Measurements from ENCODE around the gene OSBPL6.

Gene OSBPL6

GRCh38 chr2:178280244-178280852, 86.0 kb downstream of the OSBPL6 start:
- Mint-ChIP-seq H3K27ac (no peak overlapping the region), H3K4me3 (no peak overlapping the region), H3K4me1 (no peaks in the 10 kb centered on the region), H3K9me3 (no peaks in the 10 kb centered on the region), H3K27me3 (peaks cover 0 to 11% of the 10 kb centered on the region in 2 donors), H3K36me3 (no peaks in the 10 kb centered on the region)
- peak; percentile 38 to 56 for ATAC-seq (replicated peaks)
- no peak for DNase-seq

- H3K9me3 Mint-ChIP-seq = no peaks in the 10 kb centered on the region
- DNase-seq (no peak), ATAC-seq (replicated peaks) (no peak)
- H3K36me3 Mint-ChIP-seq = no peaks in the 10 kb centered on the region
- no peaks in the 10 kb centered on the region for H3K4me1 Mint-ChIP-seq
- H3K27ac Mint-ChIP-seq = no peak overlapping the region
- peaks cover 0 to 11% of the 10 kb centered on the region in 2 donors for H3K27me3 Mint-ChIP-seq
- no peak overlapping the region for H3K4me3 Mint-ChIP-seq
Measured at GRCh38 chr2:178282075-178282815, 87.9 kb downstream of the OSBPL6 start.

GRCh38 chr2:178283341-178283918, 89.1 kb downstream of the OSBPL6 start:
- Mint-ChIP-seq H3K27ac (no peak overlapping the region), H3K36me3 (no peaks in the 10 kb centered on the region), H3K9me3 (no peaks in the 10 kb centered on the region), H3K4me1 (no peaks in the 10 kb centered on the region), H3K4me3 (no peak overlapping the region), H3K27me3 (peaks cover 4 to 9% of the 10 kb centered on the region in 2 donors)
- ATAC-seq (replicated peaks) (no peak), DNase-seq (no peak)

- Mint-ChIP-seq H3K4me1 (no peaks in the 10 kb centered on the region), H3K4me3 (no peak overlapping the region), H3K27me3 (peaks cover 4 to 9% of the 10 kb centered on the region in 2 donors), H3K9me3 (no peaks in the 10 kb centered on the region), H3K27ac (no peak overlapping the region), H3K36me3 (no peaks in the 10 kb centered on the region)
- ATAC-seq (replicated peaks) = no peak
- DNase-seq = no peak
Measured at GRCh38 chr2:178284613-178285286, 90.4 kb downstream of the OSBPL6 start.

GRCh38 chr2:178285287-178285615, 90.9 kb downstream of the OSBPL6 start:
- Mint-ChIP-seq H3K27me3 (peaks cover 7 to 9% of the 10 kb centered on the region in 2 donors), H3K9me3 (no peaks in the 10 kb centered on the region), H3K4me1 (no peaks in the 10 kb centered on the region), H3K4me3 (no peak overlapping the region), H3K36me3 (no peaks in the 10 kb centered on the region), H3K27ac (no peak overlapping the region)
- DNase-seq = no peak
- ATAC-seq (replicated peaks) = no peak

- H3K4me1 Mint-ChIP-seq = no peaks in the 10 kb centered on the region
- ATAC-seq (replicated peaks) = no peak
Measured at GRCh38 chr2:178286636-178287035, 92.3 kb downstream of the OSBPL6 start.

GRCh38 chr2:178287652-178288344, 93.5 kb downstream of the OSBPL6 start:
- peaks cover 5 to 12% of the 10 kb centered on the region in 2 donors for H3K27me3 Mint-ChIP-seq
- H3K9me3 Mint-ChIP-seq = peaks cover 0 to 9% of the 10 kb centered on the region in 2 donors
- no peak overlapping the region for H3K27ac Mint-ChIP-seq
- DNase-seq (no peak), ATAC-seq (replicated peaks) (no peak)
- H3K36me3 Mint-ChIP-seq = no peaks in the 10 kb centered on the region
- H3K4me3 Mint-ChIP-seq = no peak overlapping the region
- H3K4me1 Mint-ChIP-seq = no peaks in the 10 kb centered on the region

More at GRCh38 chr2:178286636-178287035, 92.3 kb downstream of the OSBPL6 start:
- H3K9me3 Mint-ChIP-seq = peaks cover 0 to 6% of the 10 kb centered on the region in 2 donors
- H3K4me3 Mint-ChIP-seq = no peak overlapping the region
- DNase-seq = no peak
- no peaks in the 10 kb centered on the region for H3K36me3 Mint-ChIP-seq
- no peak overlapping the region for H3K27ac Mint-ChIP-seq
- H3K27me3 Mint-ChIP-seq = peaks cover 5 to 7% of the 10 kb centered on the region in 2 donors

- Mint-ChIP-seq H3K9me3 (peaks cover 0 to 9% of the 10 kb centered on the region in 2 donors), H3K4me3 (no peak overlapping the region), H3K4me1 (no peaks in the 10 kb centered on the region), H3K27me3 (peaks cover 5 to 12% of the 10 kb centered on the region in 2 donors), H3K36me3 (no peaks in the 10 kb centered on the region), H3K27ac (no peak overlapping the region)
- DNase-seq = no peak
- no peak for ATAC-seq (replicated peaks)
Measured at GRCh38 chr2:178291703-178292102, 97.4 kb downstream of the OSBPL6 start.

GRCh38 chr2:178292586-178292985, 98.3 kb downstream of the OSBPL6 start:
- no peaks in the 10 kb centered on the region for H3K36me3 Mint-ChIP-seq
- ATAC-seq (replicated peaks) (no peak), DNase-seq (no peak)
- no peak overlapping the region for H3K27ac Mint-ChIP-seq
- H3K9me3 Mint-ChIP-seq = peaks cover 0 to 9% of the 10 kb centered on the region in 2 donors
- H3K27me3 Mint-ChIP-seq = peaks cover 2 to 12% of the 10 kb centered on the region in 2 donors
- no peak overlapping the region for H3K4me3 Mint-ChIP-seq
- H3K4me1 Mint-ChIP-seq = no peaks in the 10 kb centered on the region

GRCh38 chr2:178295115-178295514, 100.8 kb downstream of the OSBPL6 start:
- ATAC-seq (replicated peaks) = no peak
- Mint-ChIP-seq H3K4me3 (no peak overlapping the region), H3K9me3 (peaks cover 0 to 9% of the 10 kb centered on the region in 2 donors), H3K27me3 (peaks cover 3 to 10% of the 10 kb centered on the region in 2 donors), H3K27ac (no peak overlapping the region), H3K4me1 (no peaks in the 10 kb centered on the region), H3K36me3 (no peaks in the 10 kb centered on the region)
- no peak for DNase-seq

GRCh38 chr2:178295906-178296305, 101.6 kb downstream of the OSBPL6 start:
- peaks cover 10 to 13% of the 10 kb centered on the region in 2 donors for H3K27me3 Mint-ChIP-seq
- DNase-seq = no peak
- H3K4me1 Mint-ChIP-seq = no peaks in the 10 kb centered on the region
- H3K9me3 Mint-ChIP-seq = peaks cover 0 to 9% of the 10 kb centered on the region in 2 donors
- H3K27ac Mint-ChIP-seq = no peak overlapping the region
- no peak overlapping the region for H3K4me3 Mint-ChIP-seq
- no peak for ATAC-seq (replicated peaks)
- H3K36me3 Mint-ChIP-seq = no peaks in the 10 kb centered on the region

GRCh38 chr2:178296394-178297090, 102.2 kb downstream of the OSBPL6 start:
- no peak overlapping the region for H3K27ac Mint-ChIP-seq
- H3K4me1 Mint-ChIP-seq = no peaks in the 10 kb centered on the region
- DNase-seq (no peak), ATAC-seq (replicated peaks) (no peak)
- H3K9me3 Mint-ChIP-seq = peaks cover 0 to 4% of the 10 kb centered on the region in 2 donors
- H3K27me3 Mint-ChIP-seq = peaks cover 10 to 13% of the 10 kb centered on the region in 2 donors
- H3K4me3 Mint-ChIP-seq = no peak overlapping the region
- no peaks in the 10 kb centered on the region for H3K36me3 Mint-ChIP-seq

- no peak overlapping the region for H3K4me3 Mint-ChIP-seq
- no peak for ATAC-seq (replicated peaks)
- H3K36me3 Mint-ChIP-seq = no peaks in the 10 kb centered on the region
- DNase-seq = no peak
- no peaks in the 10 kb centered on the region for H3K4me1 Mint-ChIP-seq
- no peaks in the 10 kb centered on the region for H3K9me3 Mint-ChIP-seq
- H3K27ac Mint-ChIP-seq = no peak overlapping the region
- H3K27me3 Mint-ChIP-seq = peaks cover 10 to 13% of the 10 kb centered on the region in 2 donors
Measured at GRCh38 chr2:178297091-178297411, 102.7 kb downstream of the OSBPL6 start.

GRCh38 chr2:178298785-178299212, 104.5 kb downstream of the OSBPL6 start:
- Mint-ChIP-seq H3K27ac (no peak overlapping the region), H3K27me3 (peaks cover 11 to 13% of the 10 kb centered on the region in 2 donors), H3K4me1 (no peaks in the 10 kb centered on the region), H3K9me3 (peaks cover 2 to 3% of the 10 kb centered on the region in 2 donors), H3K4me3 (no peak overlapping the region), H3K36me3 (no peaks in the 10 kb centered on the region)
- no peak for ATAC-seq (replicated peaks)
- DNase-seq = no peak
